ENCODE results near the gene ACTR8. TPM values are rescaled to one million over a fixed set of nuclear protein-coding genes. Genes with fewer than 3 reads are reported as not detected.
A peak's percentile ranks its signal among the peaks of the same experiment; 100 is the strongest.

ACTR8 gene
- total and polyA plus RNA-seq, 2 of the 13 experiments (the other 11 are each of a cell fraction or from before 2014, with no cell fraction given): 15.5 to 29.0 TPM

DNA sequence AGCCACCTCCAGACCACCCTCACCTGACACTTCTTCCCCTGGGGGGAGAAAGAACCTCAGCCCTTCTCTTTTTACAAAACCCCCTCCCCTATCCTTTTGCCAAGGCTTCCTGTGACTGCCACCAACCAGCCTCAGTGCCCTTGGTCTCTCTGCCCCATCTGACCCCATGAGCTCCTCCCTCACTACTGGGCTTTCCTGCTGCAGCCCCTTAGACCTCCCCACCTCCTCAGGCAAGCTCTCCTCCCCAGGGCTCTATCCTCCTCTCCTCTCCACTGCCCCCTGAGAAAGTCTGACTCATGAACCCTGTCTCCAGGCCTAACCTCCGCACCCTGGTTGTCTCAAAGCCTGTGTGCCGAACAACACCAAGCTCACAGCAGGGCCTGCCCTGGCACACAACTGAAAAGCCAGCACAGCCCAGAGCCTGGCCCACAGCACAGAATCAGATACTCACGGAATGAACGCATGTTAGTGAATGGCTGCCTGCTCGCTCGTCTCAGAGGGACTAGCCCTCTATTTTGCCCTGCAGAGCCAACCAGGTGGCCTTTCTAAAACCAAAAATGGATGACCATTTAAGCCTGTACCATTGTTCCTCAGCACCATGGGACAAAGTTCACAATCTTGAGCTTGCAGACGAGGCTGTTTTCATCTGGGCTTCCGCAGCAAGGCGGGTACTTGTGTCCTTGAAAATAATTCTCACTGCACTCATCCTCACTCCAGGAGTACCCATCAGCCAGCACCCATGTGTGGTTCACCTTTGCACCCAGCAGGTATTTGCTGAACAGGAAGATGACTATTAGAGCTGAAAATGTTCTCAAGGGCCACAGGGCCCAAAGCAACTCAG lies 37.5 kb downstream of the ACTR8 start (continued):
- TF ChIP-seq, protein P1, sequence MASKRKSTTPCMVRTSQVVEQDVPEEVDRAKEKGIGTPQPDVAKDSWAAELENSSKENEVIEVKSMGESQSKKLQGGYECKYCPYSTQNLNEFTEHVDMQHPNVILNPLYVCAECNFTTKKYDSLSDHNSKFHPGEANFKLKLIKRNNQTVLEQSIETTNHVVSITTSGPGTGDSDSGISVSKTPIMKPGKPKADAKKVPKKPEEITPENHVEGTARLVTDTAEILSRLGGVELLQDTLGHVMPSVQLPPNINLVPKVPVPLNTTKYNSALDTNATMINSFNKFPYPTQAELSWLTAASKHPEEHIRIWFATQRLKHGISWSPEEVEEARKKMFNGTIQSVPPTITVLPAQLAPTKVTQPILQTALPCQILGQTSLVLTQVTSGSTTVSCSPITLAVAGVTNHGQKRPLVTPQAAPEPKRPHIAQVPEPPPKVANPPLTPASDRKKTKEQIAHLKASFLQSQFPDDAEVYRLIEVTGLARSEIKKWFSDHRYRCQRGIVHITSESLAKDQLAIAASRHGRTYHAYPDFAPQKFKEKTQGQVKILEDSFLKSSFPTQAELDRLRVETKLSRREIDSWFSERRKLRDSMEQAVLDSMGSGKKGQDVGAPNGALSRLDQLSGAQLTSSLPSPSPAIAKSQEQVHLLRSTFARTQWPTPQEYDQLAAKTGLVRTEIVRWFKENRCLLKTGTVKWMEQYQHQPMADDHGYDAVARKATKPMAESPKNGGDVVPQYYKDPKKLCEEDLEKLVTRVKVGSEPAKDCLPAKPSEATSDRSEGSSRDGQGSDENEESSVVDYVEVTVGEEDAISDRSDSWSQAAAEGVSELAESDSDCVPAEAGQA (IDR thresholded peaks at IDR 0.05; ENCODE audit: low read depth): no peak
- TF ChIP-seq, protein P1 (CRISPR knock-in tag; IDR thresholded peaks at IDR 0.05; ENCODE audit: borderline replicate concordance): no peak
- TF ChIP-seq, protein P2, sequence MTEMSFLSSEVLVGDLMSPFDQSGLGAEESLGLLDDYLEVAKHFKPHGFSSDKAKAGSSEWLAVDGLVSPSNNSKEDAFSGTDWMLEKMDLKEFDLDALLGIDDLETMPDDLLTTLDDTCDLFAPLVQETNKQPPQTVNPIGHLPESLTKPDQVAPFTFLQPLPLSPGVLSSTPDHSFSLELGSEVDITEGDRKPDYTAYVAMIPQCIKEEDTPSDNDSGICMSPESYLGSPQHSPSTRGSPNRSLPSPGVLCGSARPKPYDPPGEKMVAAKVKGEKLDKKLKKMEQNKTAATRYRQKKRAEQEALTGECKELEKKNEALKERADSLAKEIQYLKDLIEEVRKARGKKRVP (CRISPR knock-in tag; IDR thresholded peaks at IDR 0.05): 0 out of 4 replicates have a peak, but pooled peaks of 1 of the 2 experiments have one; percentile 23
- TF ChIP-seq, protein P3, sequence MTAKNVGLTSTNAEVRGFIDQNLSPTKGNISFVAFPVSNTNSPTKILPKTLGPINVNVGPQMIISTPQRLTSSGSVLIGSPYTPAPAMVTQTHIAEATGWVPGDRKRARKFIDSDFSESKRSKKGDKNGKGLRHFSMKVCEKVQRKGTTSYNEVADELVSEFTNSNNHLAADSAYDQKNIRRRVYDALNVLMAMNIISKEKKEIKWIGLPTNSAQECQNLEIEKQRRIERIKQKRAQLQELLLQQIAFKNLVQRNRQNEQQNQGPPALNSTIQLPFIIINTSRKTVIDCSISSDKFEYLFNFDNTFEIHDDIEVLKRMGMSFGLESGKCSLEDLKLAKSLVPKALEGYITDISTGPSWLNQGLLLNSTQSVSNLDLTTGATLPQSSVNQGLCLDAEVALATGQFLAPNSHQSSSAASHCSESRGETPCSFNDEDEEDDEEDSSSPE (CRISPR knock-in tag; IDR thresholded peaks at IDR 0.05): peak; percentile 32
- TF ChIP-seq MEIS1 (CRISPR knock-in tag; IDR thresholded peaks at IDR 0.05; ENCODE audit: borderline replicate concordance) (0 out of 2 replicates have a peak, but pooled peaks have one; percentile 27), ZNF230 (CRISPR knock-in tag; IDR thresholded peaks at IDR 0.05) (no peak; the same call in 1 of the 2 replicates), ZNF768 (CRISPR knock-in tag; IDR thresholded peaks at IDR 0.05) (no peak), ZNF780A (CRISPR knock-in tag; IDR thresholded peaks at IDR 0.05) (no peak), SMYD3 (CRISPR knock-in tag; IDR thresholded peaks at IDR 0.05) (no peak), ZNF256 (CRISPR knock-in tag; conservative IDR thresholded peaks at IDR 0.05) (peak; percentile 62; the same call in 1 of the 2 replicates), ZNF350 (CRISPR knock-in tag; IDR thresholded peaks at IDR 0.05; ENCODE audit: borderline replicate concordance, low read depth) (no peak; the same call in none of the 2 replicates)
- TF ChIP-seq, protein P4, sequence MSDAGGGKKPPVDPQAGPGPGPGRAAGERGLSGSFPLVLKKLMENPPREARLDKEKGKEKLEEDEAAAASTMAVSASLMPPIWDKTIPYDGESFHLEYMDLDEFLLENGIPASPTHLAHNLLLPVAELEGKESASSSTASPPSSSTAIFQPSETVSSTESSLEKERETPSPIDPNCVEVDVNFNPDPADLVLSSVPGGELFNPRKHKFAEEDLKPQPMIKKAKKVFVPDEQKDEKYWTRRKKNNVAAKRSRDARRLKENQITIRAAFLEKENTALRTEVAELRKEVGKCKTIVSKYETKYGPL (CRISPR knock-in tag; IDR thresholded peaks at IDR 0.05): no peak
- TF ChIP-seq, protein P5, sequence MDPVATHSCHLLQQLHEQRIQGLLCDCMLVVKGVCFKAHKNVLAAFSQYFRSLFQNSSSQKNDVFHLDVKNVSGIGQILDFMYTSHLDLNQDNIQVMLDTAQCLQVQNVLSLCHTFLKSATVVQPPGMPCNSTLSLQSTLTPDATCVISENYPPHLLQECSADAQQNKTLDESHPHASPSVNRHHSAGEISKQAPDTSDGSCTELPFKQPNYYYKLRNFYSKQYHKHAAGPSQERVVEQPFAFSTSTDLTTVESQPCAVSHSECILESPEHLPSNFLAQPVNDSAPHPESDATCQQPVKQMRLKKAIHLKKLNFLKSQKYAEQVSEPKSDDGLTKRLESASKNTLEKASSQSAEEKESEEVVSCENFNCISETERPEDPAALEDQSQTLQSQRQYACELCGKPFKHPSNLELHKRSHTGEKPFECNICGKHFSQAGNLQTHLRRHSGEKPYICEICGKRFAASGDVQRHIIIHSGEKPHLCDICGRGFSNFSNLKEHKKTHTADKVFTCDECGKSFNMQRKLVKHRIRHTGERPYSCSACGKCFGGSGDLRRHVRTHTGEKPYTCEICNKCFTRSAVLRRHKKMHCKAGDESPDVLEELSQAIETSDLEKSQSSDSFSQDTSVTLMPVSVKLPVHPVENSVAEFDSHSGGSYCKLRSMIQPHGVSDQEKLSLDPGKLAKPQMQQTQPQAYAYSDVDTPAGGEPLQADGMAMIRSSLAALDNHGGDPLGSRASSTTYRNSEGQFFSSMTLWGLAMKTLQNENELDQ (CRISPR knock-in tag; IDR thresholded peaks at IDR 0.05; ENCODE audit: borderline replicate concordance): no peak
- TF ChIP-seq, protein P6, sequence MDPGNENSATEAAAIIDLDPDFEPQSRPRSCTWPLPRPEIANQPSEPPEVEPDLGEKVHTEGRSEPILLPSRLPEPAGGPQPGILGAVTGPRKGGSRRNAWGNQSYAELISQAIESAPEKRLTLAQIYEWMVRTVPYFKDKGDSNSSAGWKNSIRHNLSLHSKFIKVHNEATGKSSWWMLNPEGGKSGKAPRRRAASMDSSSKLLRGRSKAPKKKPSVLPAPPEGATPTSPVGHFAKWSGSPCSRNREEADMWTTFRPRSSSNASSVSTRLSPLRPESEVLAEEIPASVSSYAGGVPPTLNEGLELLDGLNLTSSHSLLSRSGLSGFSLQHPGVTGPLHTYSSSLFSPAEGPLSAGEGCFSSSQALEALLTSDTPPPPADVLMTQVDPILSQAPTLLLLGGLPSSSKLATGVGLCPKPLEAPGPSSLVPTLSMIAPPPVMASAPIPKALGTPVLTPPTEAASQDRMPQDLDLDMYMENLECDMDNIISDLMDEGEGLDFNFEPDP (CRISPR knock-in tag; conservative IDR thresholded peaks at IDR 0.05): no peak

Data from HepG2 (cell line).